Measurements from ENCODE around the gene MOB1A. TPM values are rescaled to one million over a fixed set of nuclear protein-coding genes. Genes with fewer than 3 reads are reported as not detected.
A peak's percentile ranks its signal among the peaks of the same experiment; 100 is the strongest.
"Not testable (repeated sequence)": the region's sequence is repeated elsewhere in the genome, so short reads cannot be mapped to it uniquely, and the experiment has no call there.

Gene MOB1A
- total RNA-seq, 6 donors from 2014 or later: 23.1 to 143 (median 94.5) TPM

DNA sequence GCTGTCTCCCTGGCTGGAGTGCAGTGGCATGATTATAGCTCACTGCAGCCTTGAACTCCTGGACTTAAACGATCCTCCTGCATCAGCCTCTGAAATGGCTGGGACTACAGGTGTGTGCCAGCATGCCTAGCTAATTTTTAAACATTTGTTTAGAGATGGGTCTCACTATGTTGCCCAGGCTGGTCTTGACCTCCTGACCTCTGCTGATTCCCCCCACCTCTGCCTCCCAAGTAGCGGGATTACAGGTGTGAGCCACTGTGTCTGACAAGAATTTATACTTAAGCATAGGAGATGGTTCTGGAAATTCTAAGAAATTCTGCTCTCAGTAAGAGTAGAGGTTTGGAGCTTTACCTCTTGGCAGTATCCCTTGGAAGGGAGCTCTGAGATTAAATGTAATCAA, 38.0 kb upstream of the MOB1A start:
- ATAC-seq (ENCODE audit: low FRiP score in 2 of 2) (no peak), DNase-seq (no peak)
- Histone ChIP-seq H3K4me1 (no peaks in the 10 kb centered on the region), H3K9me3 (no peaks in the 10 kb centered on the region), H3K4me3 (no peak overlapping the region), H3K27ac (no peak overlapping the region), H3K27me3 (no peaks in the 10 kb centered on the region), H3K36me3 (peaks cover 4 to 44% (median 30%) of the 10 kb centered on the region in 4 donors)
- WGBS, 2 donors: 88 to 95% methylated on average over 2 of the region's 2 CpGs
- TF ChIP-seq POLR2AphosphoS5 (IDR thresholded peaks at IDR 0.05) (no peak), POLR2A (IDR thresholded peaks at IDR 0.05) (no peak), EP300 (IDR thresholded peaks at IDR 0.05) (no peak)
- TF ChIP-seq, protein P1, sequence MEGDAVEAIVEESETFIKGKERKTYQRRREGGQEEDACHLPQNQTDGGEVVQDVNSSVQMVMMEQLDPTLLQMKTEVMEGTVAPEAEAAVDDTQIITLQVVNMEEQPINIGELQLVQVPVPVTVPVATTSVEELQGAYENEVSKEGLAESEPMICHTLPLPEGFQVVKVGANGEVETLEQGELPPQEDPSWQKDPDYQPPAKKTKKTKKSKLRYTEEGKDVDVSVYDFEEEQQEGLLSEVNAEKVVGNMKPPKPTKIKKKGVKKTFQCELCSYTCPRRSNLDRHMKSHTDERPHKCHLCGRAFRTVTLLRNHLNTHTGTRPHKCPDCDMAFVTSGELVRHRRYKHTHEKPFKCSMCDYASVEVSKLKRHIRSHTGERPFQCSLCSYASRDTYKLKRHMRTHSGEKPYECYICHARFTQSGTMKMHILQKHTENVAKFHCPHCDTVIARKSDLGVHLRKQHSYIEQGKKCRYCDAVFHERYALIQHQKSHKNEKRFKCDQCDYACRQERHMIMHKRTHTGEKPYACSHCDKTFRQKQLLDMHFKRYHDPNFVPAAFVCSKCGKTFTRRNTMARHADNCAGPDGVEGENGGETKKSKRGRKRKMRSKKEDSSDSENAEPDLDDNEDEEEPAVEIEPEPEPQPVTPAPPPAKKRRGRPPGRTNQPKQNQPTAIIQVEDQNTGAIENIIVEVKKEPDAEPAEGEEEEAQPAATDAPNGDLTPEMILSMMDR (IDR thresholded peaks at IDR 0.05): no peak

DNA sequence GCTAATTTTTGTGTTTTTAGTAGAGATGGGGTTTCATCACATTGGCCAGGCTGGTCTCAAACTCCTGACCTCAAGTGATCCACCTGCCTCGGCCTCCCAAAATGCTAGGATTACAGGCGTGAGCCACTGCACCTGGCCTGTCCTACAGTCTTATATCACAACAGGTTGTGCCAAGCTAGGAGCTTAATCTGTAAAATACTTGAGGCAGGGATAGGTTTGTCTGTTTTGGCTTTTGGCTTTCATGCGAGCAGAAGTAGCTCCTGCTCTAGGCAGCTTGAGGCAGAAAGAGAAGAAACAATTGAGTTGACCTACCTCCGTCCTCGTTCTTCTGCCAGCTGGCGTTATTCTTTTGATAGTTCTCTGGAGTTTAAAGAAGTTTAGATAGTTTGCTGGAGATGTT, 37.1 kb upstream of the MOB1A start:
- H3K27me3 ChIP-seq; H3K27ac ChIP-seq; H3K9me3 ChIP-seq; ATAC-seq (ENCODE audit: low FRiP score in 2 of 2); DNase-seq; H3K4me3 ChIP-seq; H3K4me1 ChIP-seq: not testable (repeated sequence)
- peaks cover 4 to 49% (median 32%) of the 10 kb centered on the region in 4 donors for H3K36me3 ChIP-seq
- 95 to 96% methylated on average over 6 of the region's 6 CpGs for WGBS, 2 donors

DNA sequence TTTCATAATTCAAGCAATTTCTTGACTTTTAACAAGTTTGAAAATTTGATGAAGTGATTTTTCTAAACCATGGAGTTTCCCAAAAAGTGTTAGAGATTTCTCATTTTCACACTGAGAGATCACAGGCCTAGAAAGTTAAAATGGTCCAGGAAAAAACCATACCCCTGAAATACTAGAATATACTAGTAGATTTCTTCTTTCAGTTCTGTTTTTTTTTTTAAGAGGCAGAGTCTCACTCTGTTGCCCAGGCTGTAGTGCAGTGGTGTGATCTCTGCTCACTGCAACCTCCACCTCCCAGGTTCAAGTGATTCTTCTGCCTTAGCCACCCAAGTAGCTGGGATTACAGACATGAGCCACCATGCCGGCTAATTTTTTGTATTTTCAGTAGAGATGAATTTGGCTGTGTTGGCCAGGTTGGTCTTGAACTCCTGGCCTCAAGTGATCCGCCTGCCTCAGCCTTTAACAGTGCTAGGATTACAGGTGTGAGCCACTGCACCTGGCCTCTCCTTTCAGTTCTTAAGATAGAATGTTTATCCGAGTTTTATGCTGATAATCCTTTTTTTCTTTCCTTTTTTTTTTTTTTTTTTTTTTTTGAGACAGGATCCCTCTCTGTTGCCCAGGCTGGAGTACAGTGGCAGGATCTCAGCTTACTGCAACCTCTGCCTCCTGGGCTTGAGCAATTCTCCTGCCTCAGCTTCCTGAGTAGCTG, 34.2 kb upstream of the MOB1A start:
- ATAC-seq (ENCODE audit: low FRiP score in 2 of 2) (no peak), DNase-seq (no peak)
- Histone ChIP-seq H3K4me1 (no peaks in the 10 kb centered on the region), H3K27ac (no peak overlapping the region), H3K36me3 (peaks cover 8 to 76% (median 48%) of the 10 kb centered on the region in 4 donors), H3K27me3 (no peaks in the 10 kb centered on the region), H3K4me3 (no peak overlapping the region), H3K9me3 (no peaks in the 10 kb centered on the region)
- 90 to 91% methylated on average over 3 of the region's 3 CpGs for WGBS, 2 donors
- TF ChIP-seq EP300 (IDR thresholded peaks at IDR 0.05) (no peak), POLR2A (IDR thresholded peaks at IDR 0.05) (no peak), POLR2AphosphoS5 (IDR thresholded peaks at IDR 0.05) (no peak)
- TF ChIP-seq, protein P1 (IDR thresholded peaks at IDR 0.05): no peak

DNA sequence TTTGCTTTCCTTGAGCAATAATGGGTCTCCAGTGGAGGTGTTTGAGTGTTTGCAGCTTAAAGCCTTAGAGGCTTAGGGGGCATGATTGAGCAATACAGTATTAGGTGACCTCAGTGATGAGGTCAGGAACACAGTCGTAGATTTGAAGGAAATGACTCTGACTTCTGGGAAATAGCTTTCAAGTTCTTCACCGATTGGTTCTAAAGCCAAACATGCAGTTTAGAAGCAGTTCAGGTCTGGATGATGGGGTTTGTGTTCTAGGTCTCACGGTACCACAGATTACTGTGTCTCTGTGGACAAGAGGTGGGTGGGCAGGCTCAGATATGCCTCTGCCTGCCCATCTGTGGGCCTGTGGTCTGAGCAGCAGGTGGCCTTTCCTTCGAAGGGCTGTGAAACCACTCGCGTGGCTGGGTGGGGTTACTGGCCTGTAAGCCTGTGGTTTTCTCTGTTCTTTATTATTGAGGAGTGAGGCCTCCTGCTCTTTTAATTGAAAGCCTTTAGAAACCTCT, 27.6 kb upstream of the MOB1A start:
- H3K4me3 ChIP-seq: peak overlapping the region in 1 of 4 donors; percentile 4
- H3K27ac ChIP-seq: peak overlapping the region; percentile 35 to 78 (median 70)
- 36 to 42% methylated on average over 6 of the region's 6 CpGs for WGBS, 2 donors
- TF ChIP-seq, protein P1 (IDR thresholded peaks at IDR 0.05): no peak
- peak in 3 of 4 donors; percentile 15 to 66 (median 51) for TF ChIP-seq EP300 (IDR thresholded peaks at IDR 0.05)
- TF ChIP-seq POLR2A (IDR thresholded peaks at IDR 0.05): peak in 1 of 4 donors; percentile 14
- peak; percentile 19 to 43 for TF ChIP-seq POLR2AphosphoS5 (IDR thresholded peaks at IDR 0.05)
- H3K9me3 ChIP-seq: no peaks in the 10 kb centered on the region
- peak; percentile 54 to 84 for ATAC-seq (ENCODE audit: low FRiP score in 2 of 2)
- H3K4me1 ChIP-seq: peaks cover 16 to 36% (median 19%) of the 10 kb centered on the region in 4 donors
- H3K27me3 ChIP-seq: no peaks in the 10 kb centered on the region
- peak in 1 of 2 donors; percentile 31 for DNase-seq
- peaks cover 4 to 45% (median 21%) of the 10 kb centered on the region in 4 donors for H3K36me3 ChIP-seq

DNA sequence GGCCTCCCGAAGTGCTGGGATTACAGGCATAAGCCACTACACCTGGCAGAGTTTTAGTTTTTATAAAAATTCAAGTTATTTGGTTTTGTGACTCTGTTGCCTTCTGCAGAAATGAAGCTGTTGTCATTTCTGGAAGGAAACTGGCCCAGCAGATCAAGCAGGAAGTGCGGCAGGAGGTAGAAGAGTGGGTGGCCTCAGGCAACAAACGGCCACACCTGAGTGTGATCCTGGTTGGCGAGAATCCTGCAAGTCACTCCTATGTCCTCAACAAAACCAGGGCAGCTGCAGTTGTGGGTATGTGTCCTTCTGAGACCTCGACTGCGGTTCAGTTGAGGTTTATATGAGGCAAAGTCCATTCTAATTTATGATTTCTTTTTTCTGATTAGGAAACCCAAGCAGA, 26.9 kb upstream of the MOB1A start:
- DNase-seq: peak in 1 of 2 donors; percentile 76
- Histone ChIP-seq H3K4me1 (peaks cover 16 to 42% (median 22%) of the 10 kb centered on the region in 4 donors), H3K9me3 (no peaks in the 10 kb centered on the region), H3K4me3 (no peak overlapping the region), H3K36me3 (peaks cover 4 to 38% (median 18%) of the 10 kb centered on the region in 4 donors), H3K27me3 (no peaks in the 10 kb centered on the region), H3K27ac (peak overlapping the region in 3 of 4 donors; percentile 68 to 78 (median 72))
- peak in 1 of 2 donors; percentile 5 for ATAC-seq (ENCODE audit: low FRiP score in 2 of 2)
- TF ChIP-seq POLR2AphosphoS5 (IDR thresholded peaks at IDR 0.05) (no peak), POLR2A (IDR thresholded peaks at IDR 0.05) (no peak), EP300 (IDR thresholded peaks at IDR 0.05) (no peak)
- TF ChIP-seq, protein P1 (IDR thresholded peaks at IDR 0.05): no peak
- 38 to 54% methylated on average over 6 of the region's 6 CpGs for WGBS, 2 donors

Data from upper lobe of left lung (tissue), 6 donors.